Fibroblast of lung (primary cell): Measurements from ENCODE around the gene EXOC6.

ENCODE experiments used
- EZH2 ChIP-seq: IDR thresholded peaks from 2 replicates; pipeline ENCODE4 v1.5.1; 2012; ENCODE audit warnings: low read length, control low read depth, mild to moderate bottlenecking; ENCODE audit errors: missing control alignments
- TF ChIP-seq, protein P1 (sequence below), 2 donors: IDR thresholded peaks in 1 of 2; conservative IDR thresholded peaks in 1 of 2; 1 replicate in 1 of 2; 2 replicates in 1 of 2; pipeline ENCODE4 v1.5.1; 2011 to 2012; ENCODE audit warnings: low read length in 2 of 2, control low read depth in 1 of 2, inconsistent platforms in 1 of 2, low read depth in 1 of 2, mild to moderate bottlenecking in 1 of 2

DNA sequence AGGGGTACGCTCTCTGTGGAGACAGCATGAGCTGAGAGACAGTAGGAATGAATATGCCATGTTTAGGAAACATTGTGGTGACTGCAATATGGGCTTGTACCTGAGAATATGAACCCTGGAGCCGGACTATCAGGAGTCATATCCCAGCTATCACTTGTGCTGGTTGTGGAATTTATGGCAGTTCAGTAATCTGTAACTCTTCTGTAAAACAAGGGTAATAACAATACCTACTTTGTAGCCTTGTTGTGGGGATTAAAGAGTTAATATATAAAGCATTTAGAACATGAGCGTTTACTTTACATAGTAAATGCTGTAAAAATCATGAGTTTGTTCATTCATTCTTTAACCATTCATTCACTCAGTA is 44.4 kb downstream of the EXOC6 start:
- TF ChIP-seq, protein P1, sequence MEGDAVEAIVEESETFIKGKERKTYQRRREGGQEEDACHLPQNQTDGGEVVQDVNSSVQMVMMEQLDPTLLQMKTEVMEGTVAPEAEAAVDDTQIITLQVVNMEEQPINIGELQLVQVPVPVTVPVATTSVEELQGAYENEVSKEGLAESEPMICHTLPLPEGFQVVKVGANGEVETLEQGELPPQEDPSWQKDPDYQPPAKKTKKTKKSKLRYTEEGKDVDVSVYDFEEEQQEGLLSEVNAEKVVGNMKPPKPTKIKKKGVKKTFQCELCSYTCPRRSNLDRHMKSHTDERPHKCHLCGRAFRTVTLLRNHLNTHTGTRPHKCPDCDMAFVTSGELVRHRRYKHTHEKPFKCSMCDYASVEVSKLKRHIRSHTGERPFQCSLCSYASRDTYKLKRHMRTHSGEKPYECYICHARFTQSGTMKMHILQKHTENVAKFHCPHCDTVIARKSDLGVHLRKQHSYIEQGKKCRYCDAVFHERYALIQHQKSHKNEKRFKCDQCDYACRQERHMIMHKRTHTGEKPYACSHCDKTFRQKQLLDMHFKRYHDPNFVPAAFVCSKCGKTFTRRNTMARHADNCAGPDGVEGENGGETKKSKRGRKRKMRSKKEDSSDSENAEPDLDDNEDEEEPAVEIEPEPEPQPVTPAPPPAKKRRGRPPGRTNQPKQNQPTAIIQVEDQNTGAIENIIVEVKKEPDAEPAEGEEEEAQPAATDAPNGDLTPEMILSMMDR (conservative IDR thresholded peaks at IDR 0.05 in 1 of 2, IDR thresholded peaks at IDR 0.05 in 1 of 2; ENCODE audit: low read depth in 1 of 2, low read length in 2 of 2) = no peak
- no peak for TF ChIP-seq EZH2
